IMR-90 (cell line): ENCODE results near the gene SLC9A9. TPM values are rescaled to one million over a fixed set of nuclear protein-coding genes. Genes with fewer than 3 reads are reported as not detected.

Experiments used
- ATAC-seq: fragments of 200-7000 bp; cut with Tn5 transposase; 2 replicates; pipeline ENCODE4 v1.9.1; 2020; ENCODE audit warnings: low read depth, mild to moderate bottlenecking, moderate library complexity
- BruUV-seq: library from RNA; stranded (reverse); fragments of 400-500 nt; replicated peaks from 2 replicates; lab custom pipeline; 2021; lab: Mats Ljungman, UMichigan
- CTCF ChIA-PET: fragments of 300-600 bp; formaldehyde crosslinking; extraction: SDS; loops from one replicate; lab custom pipeline; 2021; ENCODE audit warnings: antibody characterized with exemption; lab: Yijun Ruan, JAX
- POLR2A ChIA-PET: fragments of 300-600 bp; sonication (Branson Sonifier 250); formaldehyde crosslinking; loops from one replicate; lab custom pipeline; 2022; ENCODE audit warnings: antibody characterized with exemption; ENCODE audit not compliant: unreplicated experiment; lab: Charles Lee
- DNase-seq: peaks from one replicate; pipeline ENCODE4 v3.0.0; 2013
- H2AFZ ChIP-seq: replicated peaks from 2 replicates; pipeline ENCODE3; 2013; ENCODE audit warnings: low read length, mild to moderate bottlenecking; ENCODE audit not compliant: poor library complexity
- H2AK5ac ChIP-seq: 2 replicates; pipeline ENCODE4 v1.6.1; 2013; ENCODE audit warnings: low read depth, low read length, inconsistent platforms
- H2AK9ac ChIP-seq: replicated peaks from 2 replicates; pipeline ENCODE3; 2013; ENCODE audit warnings: mild to moderate bottlenecking, low read depth, low read length, moderate library complexity; ENCODE audit not compliant: poor library complexity
- H2BK120ac ChIP-seq: 2 replicates; pipeline ENCODE4 v1.6.1; 2013; ENCODE audit warnings: low read depth, low read length, inconsistent platforms
- H2BK15ac ChIP-seq: 3 replicates; pipeline ENCODE4 v1.6.1; 2013; ENCODE audit warnings: low read depth, low read length, inconsistent platforms
- H2BK20ac ChIP-seq: 2 replicates; pipeline ENCODE4 v1.6.1; 2013; ENCODE audit warnings: low read depth, mild to moderate bottlenecking, inconsistent platforms, low read length, moderate library complexity
- H2BK5ac ChIP-seq: 2 replicates; pipeline ENCODE4 v1.6.1; 2013; ENCODE audit warnings: mild to moderate bottlenecking, low read depth, low read length, inconsistent platforms; ENCODE audit not compliant: poor library complexity, severe bottlenecking
- H3K14ac ChIP-seq: replicated peaks from 2 replicates; pipeline ENCODE4 v1.6.1; 2013; ENCODE audit warnings: low read depth, low read length, inconsistent platforms
- H3K18ac ChIP-seq: 2 replicates; pipeline ENCODE4 v1.6.1; 2013; ENCODE audit warnings: low read depth, low read length, control low read depth
- H3K23ac ChIP-seq: 2 replicates; pipeline ENCODE4 v1.6.1; 2013; ENCODE audit warnings: low read depth, low read length, inconsistent platforms
- H3K27ac ChIP-seq: 2 replicates; pipeline ENCODE4 v1.5.1; 2013; ENCODE audit warnings: mild to moderate bottlenecking, control low read depth, low read length; ENCODE audit not compliant: insufficient read depth
- H3K27me3 ChIP-seq: 2 replicates; pipeline ENCODE4 v1.6.1; 2013; ENCODE audit warnings: low read length; ENCODE audit not compliant: control insufficient read depth, insufficient read depth
- H3K36me3 ChIP-seq: 2 replicates; pipeline ENCODE4 v1.6.1; 2013; ENCODE audit warnings: low read length, mixed read lengths; ENCODE audit not compliant: control insufficient read depth, insufficient read depth
- H3K4ac ChIP-seq: 2 replicates; pipeline ENCODE4 v1.6.1; 2013; ENCODE audit warnings: low read depth, low read length, inconsistent platforms
- H3K4me1 ChIP-seq: 2 replicates; pipeline ENCODE4 v1.6.1; 2013; ENCODE audit warnings: low read length, mixed read lengths; ENCODE audit not compliant: control insufficient read depth, insufficient read depth
- H3K4me2 ChIP-seq: 2 replicates; pipeline ENCODE4 v1.6.1; 2013; ENCODE audit warnings: low read depth, mild to moderate bottlenecking, control low read depth, low read length, moderate library complexity
- H3K4me3 ChIP-seq: 2 replicates; pipeline ENCODE4 v1.5.1; 2013; ENCODE audit warnings: low read depth, mild to moderate bottlenecking, control low read depth, low read length, moderate library complexity; ENCODE audit not compliant: insufficient read depth
- H3K56ac ChIP-seq: 2 replicates; pipeline ENCODE4 v1.6.1; 2013; ENCODE audit warnings: low read length, inconsistent platforms; ENCODE audit not compliant: insufficient read depth; ENCODE audit errors: extremely low read depth
- H3K79me1 ChIP-seq, 2 experiments: 2 replicates each; pipeline ENCODE4 v1.6.1; 2013; ENCODE audit warnings: low read length in 2 of 2, inconsistent platforms in 1 of 2, low read depth in 1 of 2
- H3K9ac ChIP-seq: 2 replicates; pipeline ENCODE4 v1.6.1; 2013; ENCODE audit warnings: low read depth, low read length, control low read depth
- H3K9me1 ChIP-seq: 2 replicates; pipeline ENCODE4 v1.6.1; 2013; ENCODE audit warnings: low read length, inconsistent platforms; ENCODE audit not compliant: insufficient read depth
- H3K9me3 ChIP-seq: 2 replicates; pipeline ENCODE4 v1.6.1; 2013; ENCODE audit warnings: low read length; ENCODE audit not compliant: control insufficient read depth, insufficient read depth
- H4K20me1 ChIP-seq: 2 replicates; pipeline ENCODE4 v1.6.1; 2013; ENCODE audit warnings: low read length, inconsistent platforms; ENCODE audit not compliant: insufficient read depth
- H4K5ac ChIP-seq: 2 replicates; pipeline ENCODE4 v1.6.1; 2013; ENCODE audit warnings: mild to moderate bottlenecking, low read depth, low read length, control low read depth
- H4K8ac ChIP-seq, 2 experiments: 2 replicates each; pipeline ENCODE4 v1.6.1; 2013; ENCODE audit warnings: low read depth in 2 of 2, low read length in 2 of 2, control low read depth in 1 of 2, inconsistent platforms in 1 of 2
- H4K91ac ChIP-seq: 2 replicates; pipeline ENCODE4 v1.6.1; 2013; ENCODE audit warnings: low read depth, low read length, inconsistent platforms; ENCODE audit not compliant: insufficient read depth
- BHLHE40 ChIP-seq: fragments of 150-350 bp; IDR thresholded peaks from 2 replicates; pipeline ENCODE4 v1.6.1; 2016; ENCODE audit warnings: mild to moderate bottlenecking, low read depth, low read length
- CEBPB ChIP-seq: IDR thresholded peaks from 2 replicates; pipeline ENCODE4 v1.6.1; 2012; ENCODE audit warnings: low read depth, low read length, improper control_type of control experiment
- CHD1 ChIP-seq: IDR thresholded peaks from 2 replicates; pipeline ENCODE4 v1.6.1; 2012; ENCODE audit warnings: low read depth, low read length, improper control_type of control experiment
- CTCF ChIP-seq: conservative IDR thresholded peaks from 2 replicates; pipeline ENCODE4 v1.5.1; 2012; ENCODE audit warnings: mild to moderate bottlenecking, low read depth, low read length, improper control_type of control experiment
- ELK1 ChIP-seq: fragments of 150-350 bp; IDR thresholded peaks from 2 replicates; pipeline ENCODE4 v1.6.1; 2016; ENCODE audit warnings: low read depth, mild to moderate bottlenecking, low read length, moderate library complexity, borderline replicate concordance
- FOS ChIP-seq: fragments of 150-350 bp; IDR thresholded peaks from 2 replicates; pipeline ENCODE4 v1.6.1; 2016; ENCODE audit warnings: low read depth, low read length
- MAFK ChIP-seq: IDR thresholded peaks from 2 replicates; pipeline ENCODE4 v1.6.1; 2012; ENCODE audit warnings: low read depth, low read length, improper control_type of control experiment
- MAZ ChIP-seq: IDR thresholded peaks from 2 replicates; pipeline ENCODE4 v1.6.1; 2012; ENCODE audit warnings: low read depth, mild to moderate bottlenecking, low read length, improper control_type of control experiment, moderate library complexity, borderline replicate concordance
- POLR2A ChIP-seq: IDR thresholded peaks from 2 replicates; pipeline ENCODE4 v1.6.1; 2012; ENCODE audit warnings: mild to moderate bottlenecking, low read depth, low read length
- RAD21 ChIP-seq: IDR thresholded peaks from 2 replicates; pipeline ENCODE4 v1.6.1; 2012; ENCODE audit warnings: low read length, improper control_type of control experiment
- RCOR1 ChIP-seq: IDR thresholded peaks from 2 replicates; pipeline ENCODE4 v1.6.1; 2012; ENCODE audit warnings: mild to moderate bottlenecking, low read length, improper control_type of control experiment; ENCODE audit not compliant: insufficient replicate concordance
- RFX5 ChIP-seq: IDR thresholded peaks from 2 replicates; pipeline ENCODE4 v1.8.0; 2012; ENCODE audit warnings: low read depth, mild to moderate bottlenecking, low read length, moderate library complexity
- SMC3 ChIP-seq: fragments of 150-350 bp; IDR thresholded peaks from 2 replicates; pipeline ENCODE4 v1.6.1; 2016; ENCODE audit warnings: low read depth, mild to moderate bottlenecking, antibody characterized with exemption, low read length, moderate library complexity
- USF2 ChIP-seq: fragments of 150-350 bp; IDR thresholded peaks from 2 replicates; pipeline ENCODE4 v1.6.1; 2017; ENCODE audit warnings: mild to moderate bottlenecking, antibody characterized with exemption, low read length, low read depth
- WGBS, 2 experiments: methylation state at CpG; one replicate each; pipeline versions ENCODE4 v1.1.5 to v1.1.7; 2013; ENCODE audit warnings: missing lambda C conversion rate in 2 of 2; ENCODE audit not compliant: insufficient read length in 1 of 2; ENCODE audit errors: extremely low coverage in 2 of 2; 5-methylcytosine and 5-hydroxymethylcytosine counted together
- dilution Hi-C: fragments of 300-500 bp; cut with HindIII; formaldehyde crosslinking; loops from one replicate; pipeline ENCODE4 v1.14.3; 2018; ENCODE audit warnings: low sequenced_read_pairs; ENCODE audit not compliant: unreplicated experiment
- in situ Hi-C: fragments of 300-500 bp; cut with MboI; formaldehyde crosslinking; loops from 3 replicates; pipeline ENCODE4 v1.14.3; 2019; ENCODE audit warnings: low sequenced_read_pairs, inconsistent platforms, mixed read lengths
- intact Hi-C: fragments of 100-400 bp; cut with micrococcal nuclease; formaldehyde crosslinking; loops from 2 replicates; pipeline ENCODE4 v1.10.0; 2022
- polyA plus RNA-seq, 3 experiments: library from polyadenylated mRNA; depleted of rRNA; stranded (reverse); fragments of >200 nt; gene quantifications; 2 replicates each; pipeline ENCODE4 v1.2.3, GENCODE V29; 2012; ENCODE audit warnings: low replicate concordance in 1 of 3
- total RNA-seq: library from RNA; depleted of rRNA; stranded (reverse); fragments of >200 nt; gene quantifications from 2 replicates; pipeline ENCODE4 v1.2.3, GENCODE V29; 2012

Gene SLC9A9
- total and polyA plus RNA-seq, 2 of the 4 experiments (the other 2 are of a cell fraction): 1.4 to 2.3 TPM

GRCh38 chr3:143216709-143217182, 631.5 kb downstream of the SLC9A9 start:
- H2BK5ac ChIP-seq: no peak overlapping the region
- no peaks in the 10 kb centered on the region for H3K27me3 ChIP-seq
- no peak overlapping the region for H4K5ac ChIP-seq
- no peak for TF ChIP-seq BHLHE40
- TF ChIP-seq MAFK: no peak
- no peak for TF ChIP-seq RCOR1
- no peak for TF ChIP-seq FOS
- no peak for TF ChIP-seq USF2
- TF ChIP-seq CHD1: no peak
- TF ChIP-seq CTCF: no peak
- TF ChIP-seq ELK1: no peak
- no peak for TF ChIP-seq RFX5
- no peak for TF ChIP-seq SMC3
- no peak for TF ChIP-seq POLR2A
- no peak for TF ChIP-seq CEBPB
- TF ChIP-seq MAZ: no peak
- TF ChIP-seq RAD21: no peak
- H3K27ac ChIP-seq: no peak overlapping the region
- no CpG with 5 or more reads among the region's 3 CpGs for WGBS, 2 experiments
- no peaks in the 10 kb centered on the region for H4K20me1 ChIP-seq
- H2BK20ac ChIP-seq: no peak overlapping the region
- H2BK15ac ChIP-seq: no peak overlapping the region
- H3K9ac ChIP-seq: no peak overlapping the region
- no peak overlapping the region for H4K91ac ChIP-seq
- DNase-seq (no peak), ATAC-seq (peak; percentile 37; the same call in 1 of the 2 replicates)
- no peak overlapping the region for H3K4ac ChIP-seq
- no peaks in the 10 kb centered on the region for H3K9me1 ChIP-seq
- H2AK5ac ChIP-seq: no peak overlapping the region
- ChIA-PET POLR2A (no interaction called here), CTCF (no interaction called here)
- H3K9me3 ChIP-seq: no peaks in the 10 kb centered on the region
- H3K4me3 ChIP-seq: no peak overlapping the region
- no peak overlapping the region for H3K23ac ChIP-seq
- no peak overlapping the region for H3K56ac ChIP-seq
- no peaks in the 10 kb centered on the region for H3K79me1 ChIP-seq
- H2AK9ac ChIP-seq: no peak overlapping the region
- H3K4me1 ChIP-seq: no peaks in the 10 kb centered on the region
- in situ Hi-C loops (no loop called here), intact Hi-C loops (no loop called here), dilution Hi-C loops (no loop called here)
- no peaks in the 10 kb centered on the region for H3K36me3 ChIP-seq
- H4K8ac ChIP-seq: no peak overlapping the region
- peak overlapping the region; percentile 36; the same call in 1 of the 2 replicates for H3K18ac ChIP-seq
- no TSS peak for BruUV-seq
- H2BK120ac ChIP-seq: no peak overlapping the region
- H3K4me2 ChIP-seq: peak overlapping the region; percentile 92
- no peak overlapping the region for H2AFZ ChIP-seq
- no peak overlapping the region; the same call in 1 of the 2 replicates for H3K14ac ChIP-seq
